CD4-positive, alpha-beta T cell (primary cell): ENCODE results near the gene ABHD17A. TPM values are rescaled to one million over a fixed set of nuclear protein-coding genes. Genes with fewer than 3 reads are reported as not detected.
A peak's percentile ranks its signal among the peaks of the same experiment; 100 is the strongest.

Source experiments
- ATAC-seq: fragments of 200-7000 bp; cut with Tn5 transposase; one replicate; pipeline ENCODE4 v1.10.0; 2022; ENCODE audit warnings: mild to moderate bottlenecking; ENCODE audit not compliant: poor library complexity
- CTCF ChIA-PET: fragments of 350-600 bp; sonication (Branson Sonifier 250); formaldehyde crosslinking; loops from one replicate; lab custom pipeline; 2021; ENCODE audit warnings: antibody characterized with exemption, inconsistent platforms; lab: Charles Lee
- POLR2A ChIA-PET: fragments of 350-600 bp; sonication (Branson Sonifier 250); formaldehyde crosslinking; loops from one replicate; lab custom pipeline; 2021; ENCODE audit warnings: antibody characterized with exemption, inconsistent platforms; lab: Charles Lee
- DNase-seq, 14 experiments: peaks; one replicate each; pipeline ENCODE4 v3.0.0-alpha.2; 2013 to 2020; ENCODE audit warnings: mixed read lengths in 2 of 14
- H3K27ac ChIP-seq, 2 donors: one replicate each; pipeline versions ENCODE4 v1.5.1 to v1.7.0; 2013; ENCODE audit warnings: low read length in 2 of 2, low read depth in 1 of 2, mild to moderate bottlenecking in 1 of 2
- H3K27me3 ChIP-seq, 2 experiments: 1 replicate in 1 of 2; 2 replicates in 1 of 2; pipeline versions ENCODE4 v1.6.1 to v1.7.0; 2013; ENCODE audit warnings: low read length in 2 of 2, control low read depth in 1 of 2, mild to moderate bottlenecking in 1 of 2, moderate library complexity in 1 of 2; ENCODE audit not compliant: insufficient read depth in 2 of 2, control insufficient read depth in 1 of 2
- H3K36me3 ChIP-seq: one replicate; pipeline ENCODE4 v1.6.1; 2013; ENCODE audit warnings: low read length, control low read depth; ENCODE audit not compliant: insufficient read depth
- H3K4me1 ChIP-seq: one replicate; pipeline ENCODE4 v1.6.1; 2013; ENCODE audit warnings: low read length, control low read depth; ENCODE audit not compliant: insufficient read depth
- H3K4me3 ChIP-seq: one replicate; pipeline ENCODE4 v1.5.1; 2013; ENCODE audit warnings: mild to moderate bottlenecking, low read length, moderate library complexity
- H3K9me3 ChIP-seq, 2 experiments: 1 replicate in 1 of 2; 2 replicates in 1 of 2; pipeline versions ENCODE4 v1.6.1 to v1.7.0; 2013; ENCODE audit warnings: low read length in 2 of 2, mild to moderate bottlenecking in 2 of 2, control low read depth in 1 of 2, moderate library complexity in 1 of 2; ENCODE audit not compliant: control insufficient read depth in 1 of 2, insufficient read depth in 1 of 2
- H3K27ac Mint-ChIP-seq: one replicate; pipeline ENCODE4 v1.8.0; 2020; ENCODE audit warnings: mixed read lengths
- H3K27me3 Mint-ChIP-seq: one replicate; pipeline ENCODE4 v1.8.0; 2021; ENCODE audit warnings: mixed read lengths
- H3K36me3 Mint-ChIP-seq: one replicate; pipeline ENCODE4 v1.8.0; 2021; ENCODE audit warnings: low read depth, mixed read lengths
- H3K4me1 Mint-ChIP-seq: one replicate; pipeline ENCODE4 v1.8.0; 2021; ENCODE audit warnings: low read depth, mixed read lengths
- H3K4me3 Mint-ChIP-seq: one replicate; pipeline ENCODE4 v1.8.0; 2020; ENCODE audit warnings: mild to moderate bottlenecking, mixed read lengths
- H3K9me3 Mint-ChIP-seq: one replicate; pipeline ENCODE4 v1.8.0; 2020; ENCODE audit warnings: mixed read lengths
- CTCF ChIP-seq: fragments of 200-600 bp; IDR thresholded peaks from one replicate; pipeline ENCODE4 v1.8.0; 2022; ENCODE audit warnings: antibody characterized with exemption, mild to moderate bottlenecking
- intact Hi-C, 2 experiments: fragments of 100-400 bp; cut with DNase I in 1 of 2; cut with micrococcal nuclease in 1 of 2; formaldehyde crosslinking; loops; one replicate each; pipeline versions ENCODE4 v1.15.1 to v1.9.0; 2023 to 2025; cut with DNase I, micrococcal nuclease
- total RNA-seq, 174 experiments: library from RNA in 2 of 174; stranded (reverse) in 2 of 174; gene quantifications; one replicate each; pipeline ENCODE4 v1.2.3 and lab custom pipeline; 2021 to 2026

ABHD17A gene
- total RNA-seq, 2 experiments from 2014 or later = 156 to 172 TPM

DNA sequence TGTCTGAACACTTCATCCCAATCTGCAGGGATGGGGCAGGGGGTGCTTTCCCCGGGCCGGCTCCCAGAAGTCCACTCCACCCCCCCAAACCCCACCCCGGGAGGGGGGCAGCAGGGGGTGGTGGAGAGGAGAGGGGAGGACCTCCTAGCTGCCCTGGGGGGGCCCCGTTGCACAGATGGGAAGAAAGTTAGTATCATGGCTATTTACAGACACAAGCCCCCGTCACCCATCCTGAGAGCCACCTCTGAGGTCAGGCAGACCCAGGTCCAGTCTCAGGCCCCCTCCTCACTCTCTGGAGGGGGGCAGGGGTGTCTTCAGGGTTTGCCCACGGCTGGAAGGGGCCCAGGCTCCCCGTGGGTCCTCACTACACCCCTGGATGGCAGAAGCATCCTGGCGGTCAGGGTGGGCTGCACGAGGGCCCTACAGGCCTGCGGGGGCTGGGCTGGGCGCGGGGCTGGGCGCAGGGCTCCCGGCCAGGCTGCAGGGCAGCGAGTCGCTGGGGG, 31.2 kb downstream of the ABHD17A start:
- CTCF ChIA-PET = no interaction called here
- H3K4me3 ChIP-seq = no peak overlapping the region
- Mint-ChIP-seq H3K27me3 (no peaks in the 10 kb centered on the region), H3K27ac (peak overlapping the region; percentile 96), H3K9me3 (no peaks in the 10 kb centered on the region), H3K4me1 (peaks cover 64% of the 10 kb centered on the region), H3K36me3 (peaks cover 5% of the 10 kb centered on the region), H3K4me3 (no peak overlapping the region)
- no peak for TF ChIP-seq CTCF
- H3K27me3 ChIP-seq = no peaks in the 10 kb centered on the region
- H3K27ac ChIP-seq = no peak overlapping the region
- no peaks in the 10 kb centered on the region for H3K36me3 ChIP-seq
- intact Hi-C loops = no loop called here
- peak in 1 of 14 experiments; percentile 56 for DNase-seq
- POLR2A ChIA-PET = interaction anchor here (0.9 to 1.8 kb wide), 2 partner anchors 11 to 22 kb away, joined by 3 to 8 read pairs; no protein-coding TSS in a partner anchor
- H3K4me1 ChIP-seq = peaks cover 79% of the 10 kb centered on the region
- no peak for ATAC-seq
- no peaks in the 10 kb centered on the region for H3K9me3 ChIP-seq

GRCh38 chr19:1853295-1854038, 31.8 kb downstream of the ABHD17A start:
- H3K4me3 Mint-ChIP-seq = peak overlapping the region; percentile 89
- peaks cover 78% of the 10 kb centered on the region for H3K4me1 ChIP-seq
- H3K9me3 Mint-ChIP-seq = no peaks in the 10 kb centered on the region
- peak; percentile 64 to 91 (median 75) for DNase-seq
- ChIA-PET CTCF (no interaction called here), POLR2A (interaction anchor here (0.9 kb wide), 1 partner anchor 23 kb away, joined by 3 read pairs; no protein-coding TSS in a partner anchor)
- no peak overlapping the region for H3K4me3 ChIP-seq
- no peaks in the 10 kb centered on the region for H3K27me3 ChIP-seq
- no peaks in the 10 kb centered on the region for H3K27me3 Mint-ChIP-seq
- H3K36me3 Mint-ChIP-seq = peaks cover 10% of the 10 kb centered on the region
- no peaks in the 10 kb centered on the region for H3K36me3 ChIP-seq
- peaks cover 64% of the 10 kb centered on the region for H3K4me1 Mint-ChIP-seq
- peak; percentile 86 for TF ChIP-seq CTCF
- H3K9me3 ChIP-seq = no peaks in the 10 kb centered on the region
- peak; percentile 39 for ATAC-seq
- H3K27ac Mint-ChIP-seq = peak overlapping the region; percentile 89
- intact Hi-C loops = no loop called here
- peak overlapping the region; percentile 15 to 67 for H3K27ac ChIP-seq

GRCh38 chr19:1852581-1853128, 32.6 kb downstream of the ABHD17A start:
- H3K36me3 ChIP-seq = no peaks in the 10 kb centered on the region
- intact Hi-C loops = no loop called here
- H3K4me3 Mint-ChIP-seq = peak overlapping the region; percentile 89
- H3K9me3 Mint-ChIP-seq = no peaks in the 10 kb centered on the region
- peaks cover 10% of the 10 kb centered on the region for H3K36me3 Mint-ChIP-seq
- H3K4me1 Mint-ChIP-seq = peaks cover 58% of the 10 kb centered on the region
- no peaks in the 10 kb centered on the region for H3K9me3 ChIP-seq
- H3K27me3 Mint-ChIP-seq = no peaks in the 10 kb centered on the region
- no peak for TF ChIP-seq CTCF
- H3K27ac ChIP-seq = peak overlapping the region; percentile 62 to 67
- no peaks in the 10 kb centered on the region for H3K27me3 ChIP-seq
- H3K4me3 ChIP-seq = peak overlapping the region; percentile 38
- ATAC-seq = no peak
- peak in 1 of 14 experiments; percentile 24 for DNase-seq
- H3K27ac Mint-ChIP-seq = peak overlapping the region; percentile 89
- peaks cover 72% of the 10 kb centered on the region for H3K4me1 ChIP-seq
- ChIA-PET CTCF (no interaction called here), POLR2A (interaction anchor here (1.5 kb wide), 1 partner anchor 24 kb away, joined by 6 read pairs; no protein-coding TSS in a partner anchor)
